Activated CD4-positive, alpha-beta T cell treated with anti-CD3 and anti-CD28 coated beads, Interleukin-2, amount 50 U/mL, for 4 hours (primary cell): ENCODE measurements around the gene ATAD5.
A peak's percentile ranks its signal among the peaks of the same experiment; 100 is the strongest.
"Not testable (repeated sequence)": the region's sequence is repeated elsewhere in the genome, so short reads cannot be mapped to it uniquely, and the experiment has no call there.

Source experiments
- DNase-seq, 2 experiments: peaks; one replicate each; pipeline ENCODE4 v3.0.0-alpha.2; 2020

ATAD5 gene

GRCh38 chr17:30831663-30832437 lies at the start of gene ATAD5:
ATAD5 (plus strand) TSS chr17:30831966; CDS start chr17:30832348, 382 bp downstream.
- DNase-seq = peak; percentile 81

GRCh38 chr17:30782206-30782605 lies 49.6 kb upstream of the ATAD5 start:
- DNase-seq = no peak

GRCh38 chr17:30788918-30789317 lies 42.8 kb upstream of the ATAD5 start:
- DNase-seq = no peak

- DNase-seq = no peak
These were observed 41.5 kb upstream of the ATAD5 start for GRCh38 chr17:30790279-30790678.

GRCh38 chr17:30793282-30793977 lies 38.3 kb upstream of the ATAD5 start:
- no peak for DNase-seq

GRCh38 chr17:30794372-30794771 lies 37.4 kb upstream of the ATAD5 start:
- DNase-seq = no peak

- DNase-seq = no peak
These were observed 35.8 kb upstream of the ATAD5 start for GRCh38 chr17:30796016-30796415.

- no peak for DNase-seq
These were observed 30.1 kb upstream of the ATAD5 start for GRCh38 chr17:30801671-30802070.

GRCh38 chr17:30805944-30806456 lies 25.8 kb upstream of the ATAD5 start:
- DNase-seq = no peak

- DNase-seq = no peak
These were observed 23.9 kb upstream of the ATAD5 start for GRCh38 chr17:30807896-30808295.

GRCh38 chr17:30808785-30809286 lies 22.9 kb upstream of the ATAD5 start:
- DNase-seq = no peak

GRCh38 chr17:30809867-30810266 lies 21.9 kb upstream of the ATAD5 start:
- no peak for DNase-seq

- no peak for DNase-seq
These were observed 19.3 kb upstream of the ATAD5 start for GRCh38 chr17:30812218-30813177.

- DNase-seq = not testable (repeated sequence)
These were observed 17.5 kb upstream of the ATAD5 start for GRCh38 chr17:30814236-30814635.

GRCh38 chr17:30814860-30815259 lies 16.9 kb upstream of the ATAD5 start:
- not testable (repeated sequence) for DNase-seq

- no peak for DNase-seq
These were observed 15.6 kb upstream of the ATAD5 start for GRCh38 chr17:30816165-30816564.

GRCh38 chr17:30819971-30820705 lies 11.6 kb upstream of the ATAD5 start:
- no peak for DNase-seq

- no peak for DNase-seq
These were observed 9.7 kb upstream of the ATAD5 start for GRCh38 chr17:30821871-30822723.

- DNase-seq = not testable (repeated sequence)
These were observed 8.8 kb upstream of the ATAD5 start for GRCh38 chr17:30822919-30823318.

- DNase-seq = no peak
These were observed 8.3 kb upstream of the ATAD5 start for GRCh38 chr17:30823421-30823820.

- DNase-seq = no peak
These were observed 7.8 kb upstream of the ATAD5 start for GRCh38 chr17:30824002-30824355.
